ENCODE data around the gene ANKRD17. TPM values are rescaled to one million over a fixed set of nuclear protein-coding genes. Genes with fewer than 3 reads are reported as not detected.

ANKRD17 gene
- total RNA-seq, 1 experiment from 2014 or later: 51.2 TPM

DNA sequence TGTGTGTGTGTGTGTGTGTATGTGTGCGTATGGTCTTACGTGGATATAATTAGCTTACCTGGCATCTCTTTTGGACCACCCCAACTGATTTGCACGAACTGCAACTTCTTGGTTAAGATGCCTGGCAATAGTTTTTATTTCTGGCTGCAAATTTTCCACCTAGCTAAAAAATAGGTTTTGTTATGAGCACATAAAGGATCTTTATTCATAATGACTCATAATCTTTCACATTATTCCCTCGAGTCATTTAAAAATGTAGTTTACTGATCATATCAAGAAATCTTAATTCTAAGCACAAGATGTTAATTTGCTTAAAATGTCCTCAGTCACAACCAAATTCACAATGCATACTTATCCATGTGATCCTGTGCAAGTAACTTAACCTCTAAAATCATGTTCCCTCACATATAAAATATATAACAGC lies 190.6 kb downstream of the ANKRD17 start:
- no peaks in the 10 kb centered on the region for H3K9me2 ChIP-seq (replicated peaks; ENCODE audit: low read length)
- peak overlapping the region; percentile 78 for H2AFZ ChIP-seq (ENCODE audit: low read length)
- ChIA-PET CTCF (no interaction called here), POLR2A (ENCODE audit: unreplicated experiment) (no interaction called here)
- no TSS peak for BruUV-seq (replicated peaks)
- peak overlapping the region; percentile 93 for H3K4me3 ChIP-seq (ENCODE audit: low read length)
- TF ChIP-seq CTCF (conservative IDR thresholded peaks at IDR 0.05; ENCODE audit: low read depth, low read length) (no peak), EZH2 (IDR thresholded peaks at IDR 0.05; ENCODE audit: low read length, unreplicated experiment) (no peak), EZH2phosphoT487 (IDR thresholded peaks at IDR 0.05; ENCODE audit: borderline replicate concordance, low read length) (no peak)
- H3K27me3 ChIP-seq (ENCODE audit: low read length): no peaks in the 10 kb centered on the region
- intact Hi-C loops (cut with micrococcal nuclease): no loop called here
- no peaks in the 10 kb centered on the region for H4K20me1 ChIP-seq (ENCODE audit: low read length)
- H3K9me3 ChIP-seq (ENCODE audit: low read length): no peaks in the 10 kb centered on the region
- DNase-seq (peak; percentile 64), ATAC-seq (no peak)
- H3F3A ChIP-seq (ENCODE audit: low read length, unreplicated experiment): peaks cover 4% of the 10 kb centered on the region
- H3K36me3 ChIP-seq (ENCODE audit: low read depth, low read length): peaks cover 15% of the 10 kb centered on the region; the same call in 1 of the 2 replicates
- H3K9ac ChIP-seq (ENCODE audit: low read length): peak overlapping the region; percentile 95
- H3K4me2 ChIP-seq (ENCODE audit: low read length): peak overlapping the region; percentile 90
- peaks cover 16% of the 10 kb centered on the region for H3K4me1 ChIP-seq (ENCODE audit: insufficient read depth, low read length)
- peak overlapping the region; percentile 86 for H3K27ac ChIP-seq (ENCODE audit: low read length)
- peaks cover 31% of the 10 kb centered on the region for H3K79me2 ChIP-seq (ENCODE audit: low read length)

DNA sequence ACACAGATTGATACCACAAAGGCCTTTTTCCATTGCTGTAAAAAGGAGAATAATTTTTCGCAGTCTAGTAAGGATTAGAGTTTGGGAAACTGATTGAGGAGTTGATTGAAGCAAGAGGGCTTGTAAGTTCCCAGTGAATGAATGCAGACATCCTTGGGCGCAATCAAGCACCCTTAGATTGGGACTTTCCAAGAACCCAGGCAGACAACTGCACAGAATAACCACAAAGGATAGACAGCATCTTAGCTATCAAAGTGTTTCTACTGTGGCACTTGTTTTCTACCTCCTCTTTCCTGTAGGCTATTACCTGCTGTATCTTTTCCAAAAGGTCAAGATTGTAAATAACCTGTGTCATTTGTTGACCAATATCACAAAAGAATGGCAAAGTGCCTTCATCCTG lies 191.7 kb downstream of the ANKRD17 start:
- Histone ChIP-seq H3K4me1 (ENCODE audit: insufficient read depth, low read length) (peaks cover 16% of the 10 kb centered on the region), H3K36me3 (ENCODE audit: low read depth, low read length) (peaks cover 11% of the 10 kb centered on the region; the same call in 1 of the 2 replicates), H3K27ac (ENCODE audit: low read length) (no peak overlapping the region), H2AFZ (ENCODE audit: low read length) (no peak overlapping the region), H3K79me2 (ENCODE audit: low read length) (peaks cover 31% of the 10 kb centered on the region), H3K4me3 (ENCODE audit: low read length) (no peak overlapping the region), H3K9ac (ENCODE audit: low read length) (no peak overlapping the region), H3F3A (ENCODE audit: low read length, unreplicated experiment) (peaks cover 4% of the 10 kb centered on the region), H3K9me2 (replicated peaks; ENCODE audit: low read length) (no peaks in the 10 kb centered on the region), H4K20me1 (ENCODE audit: low read length) (no peaks in the 10 kb centered on the region), H3K4me2 (ENCODE audit: low read length) (no peak overlapping the region), H3K9me3 (ENCODE audit: low read length) (no peaks in the 10 kb centered on the region), H3K27me3 (ENCODE audit: low read length) (no peaks in the 10 kb centered on the region)
- TF ChIP-seq CTCF (conservative IDR thresholded peaks at IDR 0.05; ENCODE audit: low read depth, low read length): no peak
- TF ChIP-seq EZH2phosphoT487 (IDR thresholded peaks at IDR 0.05; ENCODE audit: borderline replicate concordance, low read length): no peak
- ChIA-PET CTCF (interaction anchor here (0.7 kb wide), 1 partner anchor 1733 kb away, joined by 3 read pairs; no protein-coding TSS in a partner anchor), POLR2A (ENCODE audit: unreplicated experiment) (no interaction called here)
- DNase-seq: no peak
- intact Hi-C loops (cut with micrococcal nuclease): no loop called here
- no TSS peak for BruUV-seq (replicated peaks)
- no peak for ATAC-seq

GRCh38 chr4:73066445-73066844 lies 192.2 kb downstream of the ANKRD17 start:
- Histone ChIP-seq H3K27me3 (ENCODE audit: low read length) (no peaks in the 10 kb centered on the region), H3K27ac (ENCODE audit: low read length) (no peak overlapping the region), H3K9me3 (ENCODE audit: low read length) (no peaks in the 10 kb centered on the region), H2AFZ (ENCODE audit: low read length) (no peak overlapping the region), H3K4me1 (ENCODE audit: insufficient read depth, low read length) (peaks cover 16% of the 10 kb centered on the region), H4K20me1 (ENCODE audit: low read length) (no peaks in the 10 kb centered on the region), H3K4me3 (ENCODE audit: low read length) (no peak overlapping the region), H3K79me2 (ENCODE audit: low read length) (peaks cover 31% of the 10 kb centered on the region), H3K4me2 (ENCODE audit: low read length) (no peak overlapping the region), H3K9ac (ENCODE audit: low read length) (no peak overlapping the region), H3K9me2 (replicated peaks; ENCODE audit: low read length) (no peaks in the 10 kb centered on the region), H3K36me3 (ENCODE audit: low read depth, low read length) (peaks cover 11% of the 10 kb centered on the region; the same call in 1 of the 2 replicates), H3F3A (ENCODE audit: low read length, unreplicated experiment) (peaks cover 4% of the 10 kb centered on the region)
- POLR2A ChIA-PET (ENCODE audit: unreplicated experiment): no interaction called here
- CTCF ChIA-PET: no interaction called here
- ATAC-seq (no peak), DNase-seq (no peak)
- BruUV-seq (replicated peaks): no TSS peak
- TF ChIP-seq EZH2phosphoT487 (IDR thresholded peaks at IDR 0.05; ENCODE audit: borderline replicate concordance, low read length) (no peak), CTCF (conservative IDR thresholded peaks at IDR 0.05; ENCODE audit: low read depth, low read length) (no peak), EZH2 (IDR thresholded peaks at IDR 0.05; ENCODE audit: low read length, unreplicated experiment) (no peak)
- intact Hi-C loops (cut with micrococcal nuclease): no loop called here
